Brain microvascular endothelial cell (primary cell): Measurements from ENCODE around the gene DPYSL3.

ENCODE experiments used
- DNase-seq: peaks from one replicate; pipeline ENCODE4 v3.0.0-alpha.2; 2020
- H3K27ac ChIP-seq: fragments of 250-450 bp; sonication (Bioruptor Pico); 2 replicates; pipeline ENCODE4 v1.5.1; 2020; ENCODE audit warnings: mild to moderate bottlenecking, moderate library complexity
- H3K27me3 ChIP-seq: fragments of 250-450 bp; sonication (Bioruptor Pico); replicated peaks from 2 replicates; pipeline ENCODE4 v1.5.1; 2020; ENCODE audit warnings: mild to moderate bottlenecking
- H3K36me3 ChIP-seq: fragments of 250-450 bp; sonication (Bioruptor Pico); replicated peaks from 2 replicates; pipeline ENCODE4 v1.5.1; 2020; ENCODE audit warnings: mild to moderate bottlenecking
- H3K4me3 ChIP-seq: 2 replicates; pipeline ENCODE4 v1.5.1; 2011; ENCODE audit warnings: low read depth, mild to moderate bottlenecking, control low read depth, low read length, moderate library complexity
- in situ Hi-C: cut with HindIII; loops from 2 replicates; pipeline ENCODE4 v1.10.0; 2017; ENCODE audit warnings: low sequenced_read_pairs, low pct_ligation_motif_present
- TF ChIP-seq, protein P1 (sequence below): IDR thresholded peaks from 2 replicates; pipeline ENCODE4 v1.5.1; 2011; ENCODE audit warnings: low read depth, mild to moderate bottlenecking, moderate library complexity, low read length, control low read depth, inconsistent platforms; ENCODE audit errors: missing control alignments

The DPYSL3 gene

DNA sequence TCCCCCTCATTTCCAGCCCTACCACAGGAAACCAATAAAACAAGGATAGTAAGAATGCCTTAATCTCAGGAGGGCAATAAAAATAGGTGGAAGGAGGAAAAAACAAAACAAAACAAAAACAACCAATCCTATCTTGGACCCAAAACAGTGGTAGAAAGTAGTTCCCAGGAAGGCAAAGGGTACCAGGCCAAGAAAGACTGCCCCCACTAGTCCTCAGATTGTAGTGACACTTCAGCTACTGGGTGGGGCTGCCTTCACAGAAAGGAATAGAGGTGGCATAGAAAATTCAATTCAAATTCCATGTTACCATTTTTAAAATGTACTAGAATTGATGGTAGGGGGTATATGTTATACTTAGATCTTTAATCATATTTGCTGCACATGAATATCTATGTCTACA is 59.3 kb downstream of the DPYSL3 start:
- peaks cover 3% of the 10 kb centered on the region for H3K27me3 ChIP-seq
- no peak for DNase-seq
- no peaks in the 10 kb centered on the region for H3K36me3 ChIP-seq
- in situ Hi-C loops = loop anchor here (25.0 kb wide), 1 partner anchor 112 kb away; no protein-coding TSS in a partner anchor
- no peak overlapping the region for H3K27ac ChIP-seq
- no peak overlapping the region for H3K4me3 ChIP-seq
- TF ChIP-seq, protein P1, sequence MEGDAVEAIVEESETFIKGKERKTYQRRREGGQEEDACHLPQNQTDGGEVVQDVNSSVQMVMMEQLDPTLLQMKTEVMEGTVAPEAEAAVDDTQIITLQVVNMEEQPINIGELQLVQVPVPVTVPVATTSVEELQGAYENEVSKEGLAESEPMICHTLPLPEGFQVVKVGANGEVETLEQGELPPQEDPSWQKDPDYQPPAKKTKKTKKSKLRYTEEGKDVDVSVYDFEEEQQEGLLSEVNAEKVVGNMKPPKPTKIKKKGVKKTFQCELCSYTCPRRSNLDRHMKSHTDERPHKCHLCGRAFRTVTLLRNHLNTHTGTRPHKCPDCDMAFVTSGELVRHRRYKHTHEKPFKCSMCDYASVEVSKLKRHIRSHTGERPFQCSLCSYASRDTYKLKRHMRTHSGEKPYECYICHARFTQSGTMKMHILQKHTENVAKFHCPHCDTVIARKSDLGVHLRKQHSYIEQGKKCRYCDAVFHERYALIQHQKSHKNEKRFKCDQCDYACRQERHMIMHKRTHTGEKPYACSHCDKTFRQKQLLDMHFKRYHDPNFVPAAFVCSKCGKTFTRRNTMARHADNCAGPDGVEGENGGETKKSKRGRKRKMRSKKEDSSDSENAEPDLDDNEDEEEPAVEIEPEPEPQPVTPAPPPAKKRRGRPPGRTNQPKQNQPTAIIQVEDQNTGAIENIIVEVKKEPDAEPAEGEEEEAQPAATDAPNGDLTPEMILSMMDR = no peak

DNA sequence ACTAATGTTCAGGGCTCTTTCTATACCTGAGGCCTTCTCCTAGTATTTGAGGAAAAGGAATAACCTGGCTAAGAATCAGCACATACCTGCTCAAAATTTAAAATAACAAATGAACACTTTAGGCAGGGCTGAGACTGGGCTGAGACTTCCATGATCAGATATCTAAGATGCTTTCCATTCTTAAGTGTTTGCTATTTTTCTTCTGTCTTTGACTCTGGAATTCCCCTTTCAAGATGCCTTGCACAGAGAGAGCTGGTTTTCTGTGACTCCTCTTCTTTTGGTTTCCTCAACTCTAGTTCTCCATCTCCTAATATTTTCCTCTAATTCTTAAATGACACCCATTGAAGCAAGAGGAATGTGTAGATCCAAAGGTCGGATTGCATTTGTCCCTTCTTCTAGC is 61.1 kb downstream of the DPYSL3 start:
- H3K27ac ChIP-seq = no peak overlapping the region
- DNase-seq = no peak
- H3K4me3 ChIP-seq = no peak overlapping the region
- peaks cover 3% of the 10 kb centered on the region for H3K27me3 ChIP-seq
- in situ Hi-C loops = no loop called here
- H3K36me3 ChIP-seq = no peaks in the 10 kb centered on the region
- TF ChIP-seq, protein P1 = no peak

- DNase-seq = no peak
- TF ChIP-seq, protein P1 = no peak
- H3K4me3 ChIP-seq = no peak overlapping the region
- H3K27me3 ChIP-seq = no peaks in the 10 kb centered on the region
- H3K27ac ChIP-seq = no peak overlapping the region
- in situ Hi-C loops = no loop called here
- no peaks in the 10 kb centered on the region for H3K36me3 ChIP-seq
Observed at GRCh38 chr5:147446523-147446922, 63.3 kb downstream of the DPYSL3 start.

DNA sequence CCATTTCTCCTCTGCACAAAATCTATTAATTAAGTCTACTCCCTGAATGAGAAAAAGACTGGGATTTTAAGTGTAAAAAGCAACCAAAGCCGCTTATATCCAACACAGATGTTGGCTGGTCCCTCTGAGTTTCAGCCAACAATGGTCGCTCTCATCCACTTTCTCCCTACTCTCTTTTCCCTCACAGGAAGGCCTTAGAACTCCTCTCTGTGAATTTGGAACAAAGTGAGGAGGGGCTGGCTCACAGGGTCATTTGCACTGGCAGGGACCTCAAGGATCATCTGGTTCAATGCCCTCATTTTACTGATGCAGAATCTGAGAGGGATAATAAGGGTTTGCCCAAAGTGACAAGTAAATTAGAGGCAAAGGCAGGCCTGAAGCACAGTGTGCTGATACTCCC is 64.0 kb downstream of the DPYSL3 start:
- DNase-seq = no peak
- no peak overlapping the region for H3K27ac ChIP-seq
- no peaks in the 10 kb centered on the region for H3K36me3 ChIP-seq
- TF ChIP-seq, protein P1 = no peak
- in situ Hi-C loops = no loop called here
- no peak overlapping the region for H3K4me3 ChIP-seq
- no peaks in the 10 kb centered on the region for H3K27me3 ChIP-seq

- H3K4me3 ChIP-seq = no peak overlapping the region
- H3K36me3 ChIP-seq = no peaks in the 10 kb centered on the region
- no peaks in the 10 kb centered on the region for H3K27me3 ChIP-seq
- DNase-seq = no peak
- TF ChIP-seq, protein P1 = no peak
- no peak overlapping the region for H3K27ac ChIP-seq
- in situ Hi-C loops = no loop called here
Observed at GRCh38 chr5:147445090-147445489, 64.8 kb downstream of the DPYSL3 start.

- no peak for DNase-seq
- in situ Hi-C loops = no loop called here
- H3K36me3 ChIP-seq = no peaks in the 10 kb centered on the region
- TF ChIP-seq, protein P1 = no peak
- H3K27ac ChIP-seq = no peak overlapping the region
- no peak overlapping the region for H3K4me3 ChIP-seq
- no peaks in the 10 kb centered on the region for H3K27me3 ChIP-seq
Observed at GRCh38 chr5:147442224-147442623, 67.6 kb downstream of the DPYSL3 start.
